Loucy (cell line): ENCODE results near the gene SCYGR5.

Experiments
- H2AFZ ChIP-seq: fragments of 200-600 bp; sonication (generic); 2 replicates; pipeline ENCODE4 v1.6.0; 2016; ENCODE audit warnings: antibody characterized with exemption, mild to moderate bottlenecking, low read length, moderate library complexity
- H3F3A ChIP-seq: fragments of 200-600 bp; 2 replicates; pipeline ENCODE4 v1.6.0; 2016; ENCODE audit warnings: antibody characterized with exemption, low read depth, mild to moderate bottlenecking
- H3K27me3 ChIP-seq: fragments of 200-600 bp; sonication (generic); 2 replicates; pipeline ENCODE4 v1.6.1; 2014; ENCODE audit warnings: low read length, mild to moderate bottlenecking; ENCODE audit not compliant: insufficient read depth, poor library complexity, severe bottlenecking
- H3K36me3 ChIP-seq: fragments of 200-600 bp; sonication (generic); 2 replicates; pipeline ENCODE4 v1.6.1; 2016; ENCODE audit warnings: low read length; ENCODE audit not compliant: insufficient read depth
- H3K4me1 ChIP-seq: fragments of 200-600 bp; sonication (generic); 2 replicates; pipeline ENCODE4 v1.5.1; 2014; ENCODE audit warnings: low read length, mild to moderate bottlenecking; ENCODE audit not compliant: insufficient read depth, poor library complexity, severe bottlenecking
- H3K4me2 ChIP-seq: fragments of 200-600 bp; sonication (generic); 2 replicates; pipeline ENCODE4 v1.6.0; 2014; ENCODE audit warnings: antibody characterized with exemption, low read length, low read depth, mild to moderate bottlenecking; ENCODE audit not compliant: poor library complexity, severe bottlenecking
- H3K4me3 ChIP-seq: fragments of 200-600 bp; sonication (generic); 2 replicates; pipeline ENCODE4 v1.5.1; 2014; ENCODE audit warnings: low read length, mild to moderate bottlenecking, mixed read lengths; ENCODE audit not compliant: poor library complexity, severe bottlenecking
- H3K79me2 ChIP-seq: fragments of 200-600 bp; sonication (generic); 2 replicates; pipeline ENCODE4 v1.6.1; 2014; ENCODE audit warnings: low read length; ENCODE audit not compliant: insufficient read depth
- H3K9ac ChIP-seq: fragments of 200-600 bp; sonication (generic); 2 replicates; pipeline ENCODE4 v1.6.0; 2014; ENCODE audit warnings: mild to moderate bottlenecking, low read depth, low read length, moderate library complexity; ENCODE audit not compliant: poor library complexity, severe bottlenecking
- H3K9me2 ChIP-seq: fragments of 200-600 bp; sonication (generic); replicated peaks from 2 replicates; pipeline ENCODE4 v1.6.1; 2016; ENCODE audit warnings: low read depth, low read length, mixed read lengths
- H3K9me3 ChIP-seq: fragments of 200-600 bp; sonication (generic); 2 replicates; pipeline ENCODE4 v1.6.1; 2014; ENCODE audit warnings: mild to moderate bottlenecking, antibody characterized with exemption, low read length, low read depth; ENCODE audit not compliant: insufficient read depth
- H4K20me1 ChIP-seq: fragments of 200-600 bp; sonication (generic); 2 replicates; pipeline ENCODE4 v1.6.0; 2014; ENCODE audit warnings: antibody characterized with exemption, low read length, mild to moderate bottlenecking; ENCODE audit not compliant: insufficient read depth, poor library complexity, severe bottlenecking
- CTCF ChIP-seq: fragments of 200-600 bp; sonication (generic); conservative IDR thresholded peaks from 2 replicates; pipeline ENCODE4 v1.5.1; 2014; ENCODE audit warnings: mild to moderate bottlenecking, antibody characterized with exemption, low read length
- EZH2phosphoT487 ChIP-seq: fragments of 200-600 bp; IDR thresholded peaks from 2 replicates; pipeline ENCODE4 v1.6.1; 2018; ENCODE audit warnings: antibody characterized with exemption, mild to moderate bottlenecking, moderate library complexity, borderline replicate concordance

Gene SCYGR5

GRCh38 chr2:227653419-227653818 lies 13.2 kb upstream of the SCYGR5 start:
- Histone ChIP-seq H3K9ac (no peak overlapping the region), H3K27me3 (no peaks in the 10 kb centered on the region), H3K9me2 (no peaks in the 10 kb centered on the region), H2AFZ (no peak overlapping the region), H3K4me3 (no peak overlapping the region), H3K4me1 (no peaks in the 10 kb centered on the region), H3K36me3 (no peaks in the 10 kb centered on the region), H4K20me1 (no peaks in the 10 kb centered on the region), H3K4me2 (no peak overlapping the region), H3K79me2 (no peaks in the 10 kb centered on the region), H3K9me3 (no peaks in the 10 kb centered on the region), H3F3A (no peaks in the 10 kb centered on the region)
- TF ChIP-seq EZH2phosphoT487 (no peak), CTCF (no peak)

- TF ChIP-seq CTCF: no peak
- Histone ChIP-seq H3K4me2 (no peak overlapping the region), H3K9me3 (no peaks in the 10 kb centered on the region), H3K27me3 (no peaks in the 10 kb centered on the region), H3K9ac (no peak overlapping the region), H3K36me3 (no peaks in the 10 kb centered on the region), H3K79me2 (no peaks in the 10 kb centered on the region), H4K20me1 (no peaks in the 10 kb centered on the region), H2AFZ (no peak overlapping the region), H3F3A (no peaks in the 10 kb centered on the region), H3K4me1 (no peaks in the 10 kb centered on the region), H3K4me3 (no peak overlapping the region), H3K9me2 (no peaks in the 10 kb centered on the region)
Measured at GRCh38 chr2:227654426-227654825, 12.2 kb upstream of the SCYGR5 start.

- Histone ChIP-seq H3K4me3 (no peak overlapping the region), H3K27me3 (no peaks in the 10 kb centered on the region), H3K4me1 (no peaks in the 10 kb centered on the region), H3K36me3 (no peaks in the 10 kb centered on the region), H3K9me2 (no peaks in the 10 kb centered on the region), H3K9ac (no peak overlapping the region), H3K79me2 (no peaks in the 10 kb centered on the region), H3K4me2 (no peak overlapping the region), H4K20me1 (no peaks in the 10 kb centered on the region), H2AFZ (no peak overlapping the region), H3K9me3 (no peaks in the 10 kb centered on the region), H3F3A (no peaks in the 10 kb centered on the region)
- TF ChIP-seq CTCF (no peak), EZH2phosphoT487 (no peak)
Measured at GRCh38 chr2:227655454-227655853, 11.2 kb upstream of the SCYGR5 start.
